Germinal center (tissue), 1 donor: Measurements from ENCODE around the gene MEST.
"Not testable (repeated sequence)": the region's sequence is repeated elsewhere in the genome, so short reads cannot be mapped to it uniquely, and the experiment has no call there.

Experiments used
- DNase-seq: peaks from one replicate; pipeline ENCODE4 v3.0.0; 2012; ENCODE audit warnings: mixed read lengths, low spot score

Gene MEST

GRCh38 chr7:130491841-130492522 lies at the start of gene MEST:
Gene MEST, plus strand, starts transcription at chr7:130492085. Its CDS starts 229 bp downstream, at chr7:130492314.
- peak; percentile 19 for DNase-seq

GRCh38 chr7:130442601-130443000 lies 49.3 kb upstream of the MEST start:
- no peak for DNase-seq

GRCh38 chr7:130444234-130444633 lies 47.7 kb upstream of the MEST start:
- no peak for DNase-seq

GRCh38 chr7:130444751-130445407 lies 47.0 kb upstream of the MEST start:
- DNase-seq, result no peak

- DNase-seq, result no peak
These were observed 45.6 kb upstream of the MEST start for GRCh38 chr7:130446259-130446658.

GRCh38 chr7:130451344-130451743 lies 40.5 kb upstream of the MEST start:
- DNase-seq, result not testable (repeated sequence)

- DNase-seq, result no peak
These were observed 38.9 kb upstream of the MEST start for GRCh38 chr7:130452951-130453350.

GRCh38 chr7:130454959-130455358 lies 36.9 kb upstream of the MEST start:
- no peak for DNase-seq

- no peak for DNase-seq
These were observed 33.6 kb upstream of the MEST start for GRCh38 chr7:130458257-130458656.

GRCh38 chr7:130461272-130461671 lies 30.6 kb upstream of the MEST start:
- no peak for DNase-seq

GRCh38 chr7:130463553-130464434 lies 28.1 kb upstream of the MEST start:
- no peak for DNase-seq

- DNase-seq, result no peak
These were observed 23.3 kb upstream of the MEST start for GRCh38 chr7:130468612-130469011.

- no peak for DNase-seq
These were observed 19.9 kb upstream of the MEST start for GRCh38 chr7:130471974-130472373.

GRCh38 chr7:130473289-130473688 lies 18.6 kb upstream of the MEST start:
- DNase-seq, result no peak

- no peak for DNase-seq
These were observed 18.0 kb upstream of the MEST start for GRCh38 chr7:130473876-130474275.

- DNase-seq, result no peak
These were observed 16.1 kb upstream of the MEST start for GRCh38 chr7:130475776-130476175.

GRCh38 chr7:130476297-130477150 lies 15.4 kb upstream of the MEST start:
- DNase-seq, result no peak

GRCh38 chr7:130478991-130479390 lies 12.9 kb upstream of the MEST start:
- DNase-seq, result no peak

- DNase-seq, result no peak
These were observed 12.0 kb upstream of the MEST start for GRCh38 chr7:130479716-130480400.

- no peak for DNase-seq
These were observed 10.0 kb upstream of the MEST start for GRCh38 chr7:130481898-130482297.

- no peak for DNase-seq
These were observed 8.9 kb upstream of the MEST start for GRCh38 chr7:130483031-130483430.
